GM19025 (cell line): Measurements from ENCODE around the gene KRTAP19-1.

Experiments
- ATAC-seq: cut with Tn5 transposase; IDR thresholded peaks from one replicate; pipeline ENCODE4 v1.9.1; 2021; ENCODE audit warnings: mild to moderate bottlenecking, low read depth, moderate library complexity; ENCODE audit not compliant: unreplicated experiment

KRTAP19-1 gene

DNA sequence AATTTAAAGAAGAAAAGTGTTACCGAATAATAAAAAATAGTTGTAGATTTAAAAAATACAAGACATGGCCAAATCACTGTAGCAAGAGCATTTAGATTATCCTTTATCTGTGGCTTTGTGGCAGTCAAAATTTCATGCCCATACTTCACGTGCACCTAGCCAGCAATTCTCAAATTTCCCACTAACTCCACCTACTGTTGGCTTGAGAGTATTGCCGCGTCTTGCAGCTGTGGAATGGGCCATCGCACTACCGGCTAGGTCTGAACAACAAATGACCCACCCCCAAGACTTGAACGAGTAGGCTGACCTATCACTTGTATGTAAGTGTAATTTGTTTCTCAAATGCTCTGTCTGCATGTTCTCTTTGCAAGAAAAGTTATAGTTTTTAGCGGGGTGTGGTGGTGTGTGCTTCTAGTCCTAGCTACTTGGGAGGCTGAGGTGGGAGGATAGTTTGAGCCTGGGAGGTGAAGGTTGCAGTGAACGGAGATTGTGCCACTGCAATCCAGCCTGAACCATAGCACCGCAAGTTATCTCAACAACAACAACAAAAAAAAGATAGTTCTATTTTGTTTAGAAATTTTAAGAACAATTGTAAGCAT is 46.0 kb downstream of the KRTAP19-1 start:
- no peak for ATAC-seq

DNA sequence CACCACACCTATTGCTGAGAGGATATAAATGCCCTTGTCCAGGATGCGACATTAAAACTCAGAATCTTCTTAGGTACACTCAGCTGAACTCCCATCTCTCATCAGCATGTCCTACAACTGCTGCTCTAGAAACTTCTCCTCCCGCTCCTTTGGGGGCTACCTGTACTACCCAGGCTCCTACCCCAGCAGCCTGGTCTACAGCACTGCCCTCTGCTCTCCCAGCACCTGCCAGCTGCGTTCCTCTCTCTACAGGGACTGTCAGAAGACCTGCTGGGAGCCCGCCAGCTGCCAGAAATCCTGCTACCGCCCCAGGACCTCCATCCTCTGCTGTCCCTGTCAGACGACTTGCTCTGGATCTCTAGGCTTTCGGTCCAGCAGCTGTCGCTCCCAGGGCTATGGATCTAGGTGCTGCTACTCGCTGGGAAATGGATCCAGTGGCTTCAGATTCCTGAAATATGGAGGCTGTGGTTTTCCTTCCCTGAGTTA is 50.0 kb downstream of the KRTAP19-1 start, which contains the start of gene KRTAP13-4:
Gene KRTAP13-4, plus strand, starts transcription at position 51 of the 486 bp plus-strand sequence. Its CDS starts 56 bp downstream, at position 107.
- no peak for ATAC-seq
